ENCODE measurements around the gene RBL1.
"Not testable (repeated sequence)": the region's sequence is repeated elsewhere in the genome, so short reads cannot be mapped to it uniquely, and the experiment has no call there.

RBL1 gene, protein sequence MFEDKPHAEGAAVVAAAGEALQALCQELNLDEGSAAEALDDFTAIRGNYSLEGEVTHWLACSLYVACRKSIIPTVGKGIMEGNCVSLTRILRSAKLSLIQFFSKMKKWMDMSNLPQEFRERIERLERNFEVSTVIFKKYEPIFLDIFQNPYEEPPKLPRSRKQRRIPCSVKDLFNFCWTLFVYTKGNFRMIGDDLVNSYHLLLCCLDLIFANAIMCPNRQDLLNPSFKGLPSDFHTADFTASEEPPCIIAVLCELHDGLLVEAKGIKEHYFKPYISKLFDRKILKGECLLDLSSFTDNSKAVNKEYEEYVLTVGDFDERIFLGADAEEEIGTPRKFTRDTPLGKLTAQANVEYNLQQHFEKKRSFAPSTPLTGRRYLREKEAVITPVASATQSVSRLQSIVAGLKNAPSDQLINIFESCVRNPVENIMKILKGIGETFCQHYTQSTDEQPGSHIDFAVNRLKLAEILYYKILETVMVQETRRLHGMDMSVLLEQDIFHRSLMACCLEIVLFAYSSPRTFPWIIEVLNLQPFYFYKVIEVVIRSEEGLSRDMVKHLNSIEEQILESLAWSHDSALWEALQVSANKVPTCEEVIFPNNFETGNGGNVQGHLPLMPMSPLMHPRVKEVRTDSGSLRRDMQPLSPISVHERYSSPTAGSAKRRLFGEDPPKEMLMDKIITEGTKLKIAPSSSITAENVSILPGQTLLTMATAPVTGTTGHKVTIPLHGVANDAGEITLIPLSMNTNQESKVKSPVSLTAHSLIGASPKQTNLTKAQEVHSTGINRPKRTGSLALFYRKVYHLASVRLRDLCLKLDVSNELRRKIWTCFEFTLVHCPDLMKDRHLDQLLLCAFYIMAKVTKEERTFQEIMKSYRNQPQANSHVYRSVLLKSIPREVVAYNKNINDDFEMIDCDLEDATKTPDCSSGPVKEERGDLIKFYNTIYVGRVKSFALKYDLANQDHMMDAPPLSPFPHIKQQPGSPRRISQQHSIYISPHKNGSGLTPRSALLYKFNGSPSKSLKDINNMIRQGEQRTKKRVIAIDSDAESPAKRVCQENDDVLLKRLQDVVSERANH

DNA sequence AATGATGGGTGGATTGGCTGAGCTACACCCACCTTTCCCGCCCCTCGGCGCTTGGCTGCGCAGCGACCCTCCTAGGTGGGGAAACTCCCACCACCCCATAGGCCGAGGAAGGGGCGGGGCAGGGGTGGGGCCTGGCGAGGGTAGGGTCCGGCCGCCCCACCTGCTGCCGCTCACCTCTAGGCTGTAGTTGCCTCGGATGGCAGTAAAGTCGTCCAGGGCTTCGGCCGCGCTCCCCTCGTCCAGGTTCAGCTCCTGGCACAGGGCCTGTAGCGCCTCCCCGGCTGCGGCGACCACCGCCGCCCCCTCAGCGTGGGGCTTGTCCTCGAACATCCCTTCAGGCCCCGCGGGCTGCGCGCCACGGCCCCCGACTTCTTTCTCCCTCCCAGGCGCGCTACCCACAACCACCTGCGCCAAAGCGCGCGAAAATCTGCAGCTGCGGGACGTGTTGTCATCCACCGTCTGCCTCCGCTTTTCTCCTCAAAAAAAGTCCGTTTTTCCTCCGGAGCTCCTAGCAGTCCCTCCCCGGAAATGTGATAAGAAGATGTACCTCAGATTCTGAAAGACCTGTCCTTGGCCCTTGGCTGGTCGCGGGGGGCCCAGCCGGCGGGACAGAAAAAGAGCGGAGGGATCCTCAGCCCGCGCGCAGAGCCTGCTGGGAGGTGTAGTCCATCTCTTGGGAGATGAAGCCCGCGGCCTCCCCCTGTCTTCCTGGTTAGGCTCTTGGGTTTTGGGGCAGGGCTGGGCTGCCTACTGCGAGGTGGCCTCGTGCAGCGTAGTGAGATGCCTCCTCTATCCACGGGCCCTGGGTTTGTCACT is at the start of gene RBL1:
Gene RBL1 (minus strand): TSS at position 399 of the 816 bp plus-strand sequence. CDS start 69 bp downstream, at position 330.
- Histone ChIP-seq H3K27me3 (ENCODE audit: control insufficient read depth, insufficient read depth, low read length) (no peaks in the 10 kb centered on the region), H3K9ac (ENCODE audit: low read depth, low read length) (peak within 1 kb of the TSS; percentile 99), H3K36me3 (ENCODE audit: control insufficient read depth, insufficient read depth, low read length) (peaks cover 13% of the 10 kb centered on the region), H3K27ac (ENCODE audit: low read depth, low read length) (peak within 1 kb of the TSS; percentile 98), H3K4me1 (ENCODE audit: control insufficient read depth, insufficient read depth, low read length) (peaks cover 5% of the 10 kb centered on the region; the same call in 1 of the 2 replicates), H3K9me3 (ENCODE audit: control insufficient read depth, insufficient read depth, low read length) (no peaks in the 10 kb centered on the region), H3K4me3 (ENCODE audit: low read depth, low read length) (peak within 1 kb of the TSS; percentile 79)

DNA sequence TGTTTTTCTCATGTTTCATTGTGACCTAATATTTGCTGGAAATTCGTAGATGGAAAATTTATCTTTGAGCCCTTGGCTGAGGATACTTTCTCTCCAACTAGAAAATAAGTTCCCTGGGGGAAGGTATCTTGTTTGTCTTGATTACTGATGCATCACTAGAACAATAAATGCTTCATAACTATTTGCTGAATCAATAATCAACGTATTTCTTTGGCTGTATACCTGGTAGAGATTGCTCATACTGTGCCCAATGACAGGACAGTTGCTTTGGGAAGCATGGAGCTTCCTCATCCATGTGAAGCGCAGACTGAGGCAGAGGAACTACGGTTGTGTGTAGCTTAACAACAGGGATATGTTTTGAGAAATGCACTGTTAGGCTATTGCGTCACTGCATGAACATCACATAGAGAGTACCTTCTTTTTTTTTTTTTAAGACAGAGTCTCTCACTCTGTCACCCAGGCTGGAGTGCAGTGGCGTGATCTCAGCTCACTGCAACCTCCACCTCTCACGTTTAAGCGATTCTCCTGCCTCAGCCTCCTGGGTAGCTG is 49.1 kb upstream of the RBL1 start:
- Histone ChIP-seq H3K4me1 (ENCODE audit: control insufficient read depth, insufficient read depth, low read length) (no peaks in the 10 kb centered on the region), H3K36me3 (ENCODE audit: control insufficient read depth, insufficient read depth, low read length) (no peaks in the 10 kb centered on the region), H3K9ac (ENCODE audit: low read depth, low read length) (no peak overlapping the region), H3K27me3 (ENCODE audit: control insufficient read depth, insufficient read depth, low read length) (no peaks in the 10 kb centered on the region), H3K27ac (ENCODE audit: low read depth, low read length) (no peak overlapping the region), H3K9me3 (ENCODE audit: control insufficient read depth, insufficient read depth, low read length) (no peaks in the 10 kb centered on the region), H3K4me3 (ENCODE audit: low read depth, low read length) (no peak overlapping the region)

DNA sequence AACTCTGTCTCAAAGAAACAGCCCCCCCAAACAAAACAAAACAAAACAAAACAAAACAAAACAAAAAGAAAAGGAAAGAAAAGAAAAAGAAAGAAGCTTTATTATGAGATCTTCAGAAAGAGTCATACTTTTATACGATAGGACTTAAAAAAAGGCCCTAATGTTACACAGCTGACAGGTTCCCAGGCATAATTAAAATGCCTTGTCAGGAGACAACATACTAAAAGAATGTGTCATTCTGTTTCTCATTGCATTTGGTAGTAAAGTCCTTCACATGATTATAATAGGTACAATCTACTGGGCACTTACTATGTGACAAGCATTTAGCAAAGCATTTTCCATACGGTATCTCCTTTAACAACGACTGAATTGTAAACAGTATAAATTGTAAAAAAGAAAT is 46.9 kb upstream of the RBL1 start:
- H3K9ac ChIP-seq (ENCODE audit: low read depth, low read length), result no peak overlapping the region
- no peaks in the 10 kb centered on the region for H3K36me3 ChIP-seq (ENCODE audit: control insufficient read depth, insufficient read depth, low read length)
- no peak overlapping the region for H3K27ac ChIP-seq (ENCODE audit: low read depth, low read length)
- H3K9me3 ChIP-seq (ENCODE audit: control insufficient read depth, insufficient read depth, low read length), result no peaks in the 10 kb centered on the region
- H3K27me3 ChIP-seq (ENCODE audit: control insufficient read depth, insufficient read depth, low read length), result no peaks in the 10 kb centered on the region
- no peak overlapping the region for H3K4me3 ChIP-seq (ENCODE audit: low read depth, low read length)
- H3K4me1 ChIP-seq (ENCODE audit: control insufficient read depth, insufficient read depth, low read length), result no peaks in the 10 kb centered on the region

DNA sequence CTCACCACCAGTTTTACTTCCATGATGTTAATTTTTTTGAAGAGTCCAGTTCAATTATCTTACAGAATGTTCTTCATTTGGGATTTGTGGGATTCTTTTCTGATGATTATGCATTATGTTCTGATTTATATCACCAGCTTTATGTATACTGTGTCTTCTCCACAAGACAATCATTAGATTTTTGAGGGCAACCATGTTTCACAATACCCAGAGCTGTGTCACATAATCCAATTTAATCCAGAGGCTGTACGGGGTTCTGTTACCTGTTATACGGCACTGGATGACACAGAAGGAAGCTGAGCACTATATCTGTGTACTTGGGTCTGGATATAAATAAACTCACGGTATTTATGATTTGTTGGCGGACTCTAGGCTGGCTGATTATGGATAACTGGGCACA is 41.8 kb upstream of the RBL1 start:
- Histone ChIP-seq H3K9ac (ENCODE audit: low read depth, low read length) (no peak overlapping the region), H3K4me1 (ENCODE audit: control insufficient read depth, insufficient read depth, low read length) (no peaks in the 10 kb centered on the region), H3K9me3 (ENCODE audit: control insufficient read depth, insufficient read depth, low read length) (no peaks in the 10 kb centered on the region), H3K27ac (ENCODE audit: low read depth, low read length) (no peak overlapping the region), H3K36me3 (ENCODE audit: control insufficient read depth, insufficient read depth, low read length) (no peaks in the 10 kb centered on the region), H3K4me3 (ENCODE audit: low read depth, low read length) (no peak overlapping the region), H3K27me3 (ENCODE audit: control insufficient read depth, insufficient read depth, low read length) (no peaks in the 10 kb centered on the region)

DNA sequence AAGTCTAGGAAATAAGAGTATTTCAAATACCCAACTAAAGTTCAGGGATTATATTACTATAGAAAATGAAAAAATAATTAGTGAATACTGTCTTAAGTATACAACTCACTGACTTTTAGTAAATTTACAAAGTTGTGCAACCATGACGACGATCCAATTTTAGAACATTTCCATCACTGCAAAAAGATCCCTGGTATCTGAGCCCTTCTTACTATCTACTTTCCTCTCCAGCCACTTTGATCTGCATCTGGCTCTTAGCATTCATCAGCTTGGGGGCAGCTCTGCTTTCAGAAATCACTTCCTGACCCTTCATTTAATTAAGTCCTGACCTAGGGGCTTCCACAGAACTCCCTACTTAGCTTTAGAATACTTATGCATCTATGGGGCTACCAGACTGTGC is 38.2 kb upstream of the RBL1 start:
- no peaks in the 10 kb centered on the region for H3K4me1 ChIP-seq (ENCODE audit: control insufficient read depth, insufficient read depth, low read length)
- H3K27ac ChIP-seq (ENCODE audit: low read depth, low read length), result no peak overlapping the region
- no peak overlapping the region for H3K9ac ChIP-seq (ENCODE audit: low read depth, low read length)
- no peaks in the 10 kb centered on the region for H3K36me3 ChIP-seq (ENCODE audit: control insufficient read depth, insufficient read depth, low read length)
- no peaks in the 10 kb centered on the region for H3K9me3 ChIP-seq (ENCODE audit: control insufficient read depth, insufficient read depth, low read length)
- H3K4me3 ChIP-seq (ENCODE audit: low read depth, low read length), result no peak overlapping the region
- H3K27me3 ChIP-seq (ENCODE audit: control insufficient read depth, insufficient read depth, low read length), result no peaks in the 10 kb centered on the region

DNA sequence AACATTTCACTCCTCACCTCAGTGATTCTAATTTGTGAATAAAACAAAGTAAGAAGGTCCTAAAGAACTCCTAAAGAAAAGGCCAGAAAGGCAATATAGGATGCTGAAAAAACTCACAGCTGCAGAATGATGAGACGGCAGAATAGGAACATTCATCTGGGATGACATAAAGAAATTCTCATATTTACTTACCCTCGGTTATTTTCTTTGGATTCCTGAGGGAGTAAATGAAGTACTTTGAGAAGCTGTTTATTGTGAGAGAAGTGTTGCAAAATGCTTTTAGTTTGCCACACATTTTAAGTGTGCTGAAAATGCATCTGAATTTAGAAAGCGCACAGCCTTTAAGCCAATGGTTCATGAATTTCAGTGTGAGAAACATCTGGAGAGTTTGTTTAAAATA is 35.7 kb upstream of the RBL1 start:
- no peak overlapping the region for H3K27ac ChIP-seq (ENCODE audit: low read depth, low read length)
- no peaks in the 10 kb centered on the region for H3K36me3 ChIP-seq (ENCODE audit: control insufficient read depth, insufficient read depth, low read length)
- H3K4me1 ChIP-seq (ENCODE audit: control insufficient read depth, insufficient read depth, low read length), result no peaks in the 10 kb centered on the region
- H3K4me3 ChIP-seq (ENCODE audit: low read depth, low read length), result no peak overlapping the region
- no peak overlapping the region for H3K9ac ChIP-seq (ENCODE audit: low read depth, low read length)
- H3K27me3 ChIP-seq (ENCODE audit: control insufficient read depth, insufficient read depth, low read length), result no peaks in the 10 kb centered on the region
- no peaks in the 10 kb centered on the region for H3K9me3 ChIP-seq (ENCODE audit: control insufficient read depth, insufficient read depth, low read length)

DNA sequence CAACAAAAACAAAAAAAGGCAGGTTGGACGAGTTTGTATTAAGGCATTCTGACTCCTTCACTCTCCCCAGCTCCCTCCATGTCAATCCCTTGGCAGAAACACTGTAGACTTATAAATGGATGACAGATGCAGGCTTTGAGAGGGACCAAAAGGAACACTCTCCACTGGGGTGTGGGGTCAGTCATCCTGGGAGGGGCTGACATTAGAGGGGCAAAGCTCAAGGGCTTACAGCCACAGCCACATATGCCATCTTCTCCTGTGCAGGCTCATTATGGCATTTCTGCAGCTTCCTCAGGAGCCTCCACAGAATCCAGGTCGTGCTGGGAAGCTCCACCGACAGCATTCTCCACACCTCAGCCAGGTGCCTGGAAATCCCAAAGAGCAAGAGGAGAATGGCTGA is 33.0 kb upstream of the RBL1 start:
- H3K27me3 ChIP-seq (ENCODE audit: control insufficient read depth, insufficient read depth, low read length), result no peaks in the 10 kb centered on the region
- no peaks in the 10 kb centered on the region; the same call in 1 of the 2 replicates for H3K9me3 ChIP-seq (ENCODE audit: control insufficient read depth, insufficient read depth, low read length)
- H3K4me1 ChIP-seq (ENCODE audit: control insufficient read depth, insufficient read depth, low read length), result no peaks in the 10 kb centered on the region
- H3K9ac ChIP-seq (ENCODE audit: low read depth, low read length), result no peak overlapping the region
- no peak overlapping the region for H3K27ac ChIP-seq (ENCODE audit: low read depth, low read length)
- no peak overlapping the region for H3K4me3 ChIP-seq (ENCODE audit: low read depth, low read length)
- no peaks in the 10 kb centered on the region for H3K36me3 ChIP-seq (ENCODE audit: control insufficient read depth, insufficient read depth, low read length)

DNA sequence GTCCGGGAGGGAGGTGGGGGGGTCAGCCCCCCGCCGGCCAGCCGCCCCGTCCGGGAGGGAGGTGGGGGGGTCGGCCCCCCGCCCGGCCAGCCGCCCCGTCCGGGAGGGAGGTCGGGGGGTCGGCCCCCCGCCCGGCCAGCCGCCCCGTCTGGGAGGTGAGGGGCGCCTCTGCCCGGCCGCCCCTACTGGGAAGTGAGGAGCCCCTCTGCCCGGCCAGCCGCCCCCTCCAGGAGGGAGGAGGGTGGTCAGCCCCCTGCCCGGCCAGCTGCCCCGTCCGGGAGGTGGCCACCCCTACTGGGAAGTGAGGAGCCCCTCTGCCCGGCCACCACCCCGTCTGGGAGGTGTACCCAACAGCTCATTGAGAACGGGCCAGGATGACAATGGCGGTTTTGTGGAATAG is 30.5 kb upstream of the RBL1 start:
- H3K4me3 ChIP-seq (ENCODE audit: low read depth, low read length); H3K9me3 ChIP-seq (ENCODE audit: control insufficient read depth, insufficient read depth, low read length); H3K36me3 ChIP-seq (ENCODE audit: control insufficient read depth, insufficient read depth, low read length): not testable (repeated sequence)

DNA sequence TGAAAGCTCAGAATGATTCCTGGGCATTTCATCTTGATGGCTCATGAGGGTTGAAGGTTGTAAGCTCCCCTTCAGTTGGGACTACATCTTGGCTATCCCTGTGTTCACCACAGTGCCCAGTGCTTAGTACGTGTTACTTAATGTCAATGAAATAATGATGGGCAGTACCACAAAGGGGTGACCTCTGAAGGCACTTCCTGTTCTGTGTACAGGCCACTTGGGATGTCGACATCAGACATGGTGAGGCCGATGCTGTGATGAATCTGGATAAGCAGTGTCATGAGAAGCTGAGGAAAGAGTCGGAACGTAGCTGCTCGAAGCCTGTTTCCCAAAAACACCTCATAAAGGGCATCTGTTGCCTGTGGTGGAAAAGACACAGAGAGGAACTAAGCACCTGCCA is 27.6 kb upstream of the RBL1 start:
- Histone ChIP-seq H3K36me3 (ENCODE audit: control insufficient read depth, insufficient read depth, low read length) (no peaks in the 10 kb centered on the region), H3K9ac (ENCODE audit: low read depth, low read length) (no peak overlapping the region), H3K4me3 (ENCODE audit: low read depth, low read length) (no peak overlapping the region), H3K27me3 (ENCODE audit: control insufficient read depth, insufficient read depth, low read length) (no peaks in the 10 kb centered on the region), H3K4me1 (ENCODE audit: control insufficient read depth, insufficient read depth, low read length) (no peaks in the 10 kb centered on the region), H3K9me3 (ENCODE audit: control insufficient read depth, insufficient read depth, low read length) (no peaks in the 10 kb centered on the region; the same call in 1 of the 2 replicates), H3K27ac (ENCODE audit: low read depth, low read length) (no peak overlapping the region)

More for the DNA sequence above, 30.5 kb upstream of the RBL1 start:
- H3K9ac ChIP-seq (ENCODE audit: low read depth, low read length); H3K27ac ChIP-seq (ENCODE audit: low read depth, low read length); H3K27me3 ChIP-seq (ENCODE audit: control insufficient read depth, insufficient read depth, low read length); H3K4me1 ChIP-seq (ENCODE audit: control insufficient read depth, insufficient read depth, low read length): not testable (repeated sequence)

DNA sequence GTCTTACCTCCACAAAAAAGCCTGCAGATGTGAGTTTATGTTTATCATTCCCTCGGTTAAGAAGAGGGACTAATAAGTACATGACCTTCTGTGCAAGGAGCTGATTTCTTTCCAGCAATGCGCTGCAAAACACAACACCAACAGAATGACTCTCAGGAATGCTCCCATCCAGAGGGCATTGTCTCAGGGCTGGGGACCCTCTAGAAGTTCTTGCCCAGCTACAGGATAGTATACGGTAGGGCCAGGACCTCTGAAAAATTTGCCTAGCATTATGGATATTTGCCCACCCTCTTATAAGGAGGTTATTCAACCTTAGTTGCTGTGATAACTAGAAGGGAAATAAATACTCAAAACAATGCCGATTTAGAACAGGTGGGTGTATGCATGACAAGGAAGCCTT is 24.7 kb upstream of the RBL1 start:
- Histone ChIP-seq H3K4me3 (ENCODE audit: low read depth, low read length) (no peak overlapping the region), H3K9me3 (ENCODE audit: control insufficient read depth, insufficient read depth, low read length) (no peaks in the 10 kb centered on the region; the same call in 1 of the 2 replicates), H3K9ac (ENCODE audit: low read depth, low read length) (no peak overlapping the region), H3K27ac (ENCODE audit: low read depth, low read length) (no peak overlapping the region), H3K36me3 (ENCODE audit: control insufficient read depth, insufficient read depth, low read length) (no peaks in the 10 kb centered on the region), H3K4me1 (ENCODE audit: control insufficient read depth, insufficient read depth, low read length) (no peaks in the 10 kb centered on the region), H3K27me3 (ENCODE audit: control insufficient read depth, insufficient read depth, low read length) (no peaks in the 10 kb centered on the region)

Measured in HUES48 (cell line).